SK-N-SH (cell line): ENCODE data around the gene SLC17A2.

Experiments used
- CHD2 ChIP-seq: fragments of 150-350 bp; IDR thresholded peaks from 2 replicates; pipeline ENCODE4 v1.6.1; 2018; ENCODE audit warnings: low read length; ENCODE audit not compliant: partially characterized antibody
- EP300 ChIP-seq, 2 experiments: IDR thresholded peaks; 2 replicates each; pipeline versions ENCODE4 v1.4.0 to v1.6.1; 2012; ENCODE audit warnings: borderline replicate concordance in 1 of 2, low read depth in 1 of 2, low read length in 1 of 2
- GABPA ChIP-seq: IDR thresholded peaks from 2 replicates; pipeline ENCODE4 v1.4.0; 2012; ENCODE audit warnings: low read depth, mild to moderate bottlenecking
- POLR2AphosphoS5 ChIP-seq: IDR thresholded peaks from 2 replicates; pipeline ENCODE4 v1.6.1; 2012; ENCODE audit warnings: low read depth, low read length
- SMC3 ChIP-seq: IDR thresholded peaks from 2 replicates; pipeline ENCODE4 v1.6.1; 2012; ENCODE audit warnings: low read depth, low read length, improper control_type of control experiment
- TF ChIP-seq, protein P1 (sequence below): fragments of 200-600 bp; sonication (generic); IDR thresholded peaks from 2 replicates; pipeline ENCODE4 v1.6.1; 2017; ENCODE audit warnings: antibody characterized with exemption, mild to moderate bottlenecking, moderate library complexity
- TF ChIP-seq, protein P2 (sequence below): IDR thresholded peaks from 2 replicates; pipeline ENCODE4 v1.4.0; 2012; ENCODE audit warnings: low read depth, borderline replicate concordance

DNA sequence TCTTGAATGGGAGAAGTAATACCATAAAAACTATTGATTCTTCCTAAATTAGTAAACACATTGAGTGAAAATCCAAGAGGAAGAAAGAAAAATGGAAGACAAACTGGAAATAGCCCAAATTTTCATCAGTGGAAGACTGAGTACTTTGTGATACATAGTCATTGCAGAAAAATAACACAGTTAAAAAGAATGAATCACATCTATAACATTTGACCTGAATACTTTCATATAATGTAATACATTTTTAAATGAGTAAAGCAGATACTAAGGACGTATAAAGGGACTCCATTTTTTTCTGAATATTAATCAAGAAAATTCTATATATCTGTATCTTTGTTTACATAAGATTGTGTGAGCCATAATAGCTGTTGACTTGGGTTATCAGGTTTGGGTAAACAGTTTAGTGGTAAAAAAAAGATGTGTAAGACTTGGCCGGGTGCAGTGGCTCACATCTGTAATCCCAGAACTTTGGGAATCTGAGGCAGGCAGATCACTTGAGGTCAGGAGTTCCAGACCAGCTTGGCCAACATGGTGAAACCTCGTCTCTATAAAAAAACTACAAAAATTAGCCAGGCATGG is 4.3 kb upstream of the SLC17A2 start:
- TF ChIP-seq CHD2, result no peak
- TF ChIP-seq, protein P1, sequence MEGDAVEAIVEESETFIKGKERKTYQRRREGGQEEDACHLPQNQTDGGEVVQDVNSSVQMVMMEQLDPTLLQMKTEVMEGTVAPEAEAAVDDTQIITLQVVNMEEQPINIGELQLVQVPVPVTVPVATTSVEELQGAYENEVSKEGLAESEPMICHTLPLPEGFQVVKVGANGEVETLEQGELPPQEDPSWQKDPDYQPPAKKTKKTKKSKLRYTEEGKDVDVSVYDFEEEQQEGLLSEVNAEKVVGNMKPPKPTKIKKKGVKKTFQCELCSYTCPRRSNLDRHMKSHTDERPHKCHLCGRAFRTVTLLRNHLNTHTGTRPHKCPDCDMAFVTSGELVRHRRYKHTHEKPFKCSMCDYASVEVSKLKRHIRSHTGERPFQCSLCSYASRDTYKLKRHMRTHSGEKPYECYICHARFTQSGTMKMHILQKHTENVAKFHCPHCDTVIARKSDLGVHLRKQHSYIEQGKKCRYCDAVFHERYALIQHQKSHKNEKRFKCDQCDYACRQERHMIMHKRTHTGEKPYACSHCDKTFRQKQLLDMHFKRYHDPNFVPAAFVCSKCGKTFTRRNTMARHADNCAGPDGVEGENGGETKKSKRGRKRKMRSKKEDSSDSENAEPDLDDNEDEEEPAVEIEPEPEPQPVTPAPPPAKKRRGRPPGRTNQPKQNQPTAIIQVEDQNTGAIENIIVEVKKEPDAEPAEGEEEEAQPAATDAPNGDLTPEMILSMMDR, result no peak
- TF ChIP-seq EP300 (IDR thresholded peaks at IDR 0.05; ENCODE audit: borderline replicate concordance in 1 of 2, low read depth in 1 of 2, low read length in 1 of 2), result no peak
- TF ChIP-seq POLR2AphosphoS5, result no peak
- TF ChIP-seq SMC3, result no peak
- TF ChIP-seq GABPA, result no peak
- TF ChIP-seq, protein P2, sequence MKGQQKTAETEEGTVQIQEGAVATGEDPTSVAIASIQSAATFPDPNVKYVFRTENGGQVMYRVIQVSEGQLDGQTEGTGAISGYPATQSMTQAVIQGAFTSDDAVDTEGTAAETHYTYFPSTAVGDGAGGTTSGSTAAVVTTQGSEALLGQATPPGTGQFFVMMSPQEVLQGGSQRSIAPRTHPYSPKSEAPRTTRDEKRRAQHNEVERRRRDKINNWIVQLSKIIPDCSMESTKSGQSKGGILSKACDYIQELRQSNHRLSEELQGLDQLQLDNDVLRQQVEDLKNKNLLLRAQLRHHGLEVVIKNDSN, result no peak
